NB4 (cell line): ENCODE results near the gene GPR4.
A peak's percentile ranks its signal among the peaks of the same experiment; 100 is the strongest.
"Not testable (repeated sequence)": the region's sequence is repeated elsewhere in the genome, so short reads cannot be mapped to it uniquely, and the experiment has no call there.

Source experiments
- DNase-seq: peaks from one replicate; pipeline ENCODE4 v3.0.0; 2010; ENCODE audit warnings: low read depth
- H3K4me3 ChIP-seq: one replicate; pipeline ENCODE4 v1.5.1; 2011; ENCODE audit warnings: mild to moderate bottlenecking, low read depth, low read length, moderate library complexity
- CTCF ChIP-seq: IDR thresholded peaks from one replicate; pipeline ENCODE4 v1.5.1; 2012; ENCODE audit warnings: low read depth, low read length
- MAX ChIP-seq: IDR thresholded peaks from 2 replicates; pipeline ENCODE4 v1.6.1; 2011; ENCODE audit warnings: low read depth, low read length
- MYC ChIP-seq: IDR thresholded peaks from 2 replicates; pipeline ENCODE4 v1.6.1; 2011; ENCODE audit warnings: low read depth, low read length
- POLR2A ChIP-seq: IDR thresholded peaks from 2 replicates; pipeline ENCODE4 v1.6.1; 2011; ENCODE audit warnings: mild to moderate bottlenecking; ENCODE audit not compliant: insufficient read length; ENCODE audit errors: extremely low read depth

The GPR4 gene

GRCh38 chr19:45615795-45616703, 14.0 kb upstream of the GPR4 start:
- peak; percentile 78 for DNase-seq
- H3K4me3 ChIP-seq, result no peak overlapping the region
- TF ChIP-seq MAX, result peak; percentile 82
- no peak; the same call in 1 of the 2 replicates for TF ChIP-seq MYC
- TF ChIP-seq POLR2A, result no peak

- DNase-seq, H3K4me3 ChIP-seq: not testable (repeated sequence)
Observed at GRCh38 chr19:45615056-45615455, 13.0 kb upstream of the GPR4 start.

- DNase-seq, result peak; percentile 88
- no peak overlapping the region for H3K4me3 ChIP-seq
- no peak for TF ChIP-seq CTCF
- TF ChIP-seq POLR2A, result no peak
- peak; percentile 69 for TF ChIP-seq MAX
- peak; percentile 32; the same call in 1 of the 2 replicates for TF ChIP-seq MYC
Observed at GRCh38 chr19:45613926-45614725, 12.1 kb upstream of the GPR4 start.

- TF ChIP-seq MYC (no peak), POLR2A (no peak), MAX (no peak)
- DNase-seq, result no peak
- no peak overlapping the region for H3K4me3 ChIP-seq
Observed at GRCh38 chr19:45608948-45609347, 6.9 kb upstream of the GPR4 start.

- TF ChIP-seq MYC (no peak), CTCF (peak; percentile 58)
- peak; percentile 50 for DNase-seq
- no peak overlapping the region for H3K4me3 ChIP-seq
Observed at GRCh38 chr19:45607071-45608029, 5.3 kb upstream of the GPR4 start.

- TF ChIP-seq CTCF, result no peak
- TF ChIP-seq MAX, result no peak
- TF ChIP-seq MYC, result no peak
- TF ChIP-seq POLR2A, result no peak
- DNase-seq, result no peak
- H3K4me3 ChIP-seq, result no peak overlapping the region
Observed at GRCh38 chr19:45601115-45601514, 897 bp downstream of the GPR4 start.

GRCh38 chr19:45600340-45600885, 1.6 kb downstream of the GPR4 start:
- TF ChIP-seq MYC, result no peak
- no peak for TF ChIP-seq MAX
- no peak for TF ChIP-seq CTCF
- TF ChIP-seq POLR2A, result no peak
- no peak overlapping the region for H3K4me3 ChIP-seq
- DNase-seq, result no peak
